Kidney epithelial cell (primary cell): ENCODE results near the gene PRR23A. TPM values are rescaled to one million over a fixed set of nuclear protein-coding genes. Genes with fewer than 3 reads are reported as not detected.

Experiments used
- DNase-seq: peaks from one replicate; pipeline ENCODE4 v3.0.0-alpha.2; 2010; ENCODE audit warnings: low read depth
- H3K27me3 ChIP-seq: 2 replicates; pipeline ENCODE4 v1.6.0; 2011; ENCODE audit warnings: low read length; ENCODE audit not compliant: control insufficient read depth, insufficient read depth
- H3K36me3 ChIP-seq: 2 replicates; pipeline ENCODE4 v1.5.1; 2011; ENCODE audit warnings: low read length; ENCODE audit not compliant: control insufficient read depth, insufficient read depth
- H3K4me3 ChIP-seq: 2 replicates; pipeline ENCODE4 v1.5.1; 2011; ENCODE audit warnings: low read depth, mild to moderate bottlenecking, control low read depth, low read length
- CTCF ChIP-seq: IDR thresholded peaks from 2 replicates; pipeline ENCODE4 v1.5.1; 2011; ENCODE audit warnings: mild to moderate bottlenecking, moderate library complexity, low read length, control low read depth, inconsistent platforms; ENCODE audit not compliant: insufficient read depth, poor library complexity, severe bottlenecking
- total RNA-seq: library from RNA; depleted of rRNA; stranded (reverse); fragments of >200 nt; gene quantifications from 2 replicates; pipeline ENCODE4 v1.2.3, GENCODE V29; 2015

Gene PRR23A
- total RNA-seq = not detected in 2 replicates

DNA sequence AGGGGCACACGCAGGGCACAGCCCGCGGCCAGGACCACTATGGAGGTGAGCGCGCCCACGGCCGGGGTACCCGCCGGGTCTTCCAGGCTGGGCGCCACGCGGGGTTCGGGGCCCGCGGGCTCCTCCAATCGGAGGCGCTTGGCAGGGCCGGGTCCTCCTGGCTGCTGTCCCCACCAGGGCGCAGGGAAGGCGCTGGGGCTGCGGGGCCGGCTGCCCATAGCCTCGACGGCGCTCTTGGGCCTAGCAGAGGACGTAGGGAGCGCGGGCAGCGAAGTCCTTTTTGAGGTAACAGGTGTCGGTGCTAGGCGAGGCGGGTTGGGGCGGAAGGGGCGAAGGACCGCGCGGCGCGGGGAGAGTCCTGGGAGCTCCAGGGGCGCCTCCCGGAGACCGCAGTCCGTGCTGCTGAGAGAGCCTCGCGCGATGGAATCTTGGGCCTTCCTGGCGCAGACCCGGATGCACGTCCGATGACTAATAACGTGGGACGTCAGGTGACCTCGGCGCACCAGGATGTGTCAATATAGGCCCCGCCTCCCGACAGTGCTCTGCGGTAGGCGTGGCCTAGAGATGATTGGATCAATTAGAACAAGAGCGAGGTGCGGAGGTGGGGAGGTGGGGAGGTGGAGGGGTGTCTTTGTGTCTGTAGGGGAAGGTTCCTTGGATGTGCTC is at the start of gene PRR23A:
Gene PRR23A (minus strand): TSS at position 218 of the 666 bp plus-strand sequence. CDS start 0 bp downstream, at position 218.
- H3K36me3 ChIP-seq = no peaks in the 10 kb centered on the region
- TF ChIP-seq CTCF = no peak
- DNase-seq = no peak

DNA sequence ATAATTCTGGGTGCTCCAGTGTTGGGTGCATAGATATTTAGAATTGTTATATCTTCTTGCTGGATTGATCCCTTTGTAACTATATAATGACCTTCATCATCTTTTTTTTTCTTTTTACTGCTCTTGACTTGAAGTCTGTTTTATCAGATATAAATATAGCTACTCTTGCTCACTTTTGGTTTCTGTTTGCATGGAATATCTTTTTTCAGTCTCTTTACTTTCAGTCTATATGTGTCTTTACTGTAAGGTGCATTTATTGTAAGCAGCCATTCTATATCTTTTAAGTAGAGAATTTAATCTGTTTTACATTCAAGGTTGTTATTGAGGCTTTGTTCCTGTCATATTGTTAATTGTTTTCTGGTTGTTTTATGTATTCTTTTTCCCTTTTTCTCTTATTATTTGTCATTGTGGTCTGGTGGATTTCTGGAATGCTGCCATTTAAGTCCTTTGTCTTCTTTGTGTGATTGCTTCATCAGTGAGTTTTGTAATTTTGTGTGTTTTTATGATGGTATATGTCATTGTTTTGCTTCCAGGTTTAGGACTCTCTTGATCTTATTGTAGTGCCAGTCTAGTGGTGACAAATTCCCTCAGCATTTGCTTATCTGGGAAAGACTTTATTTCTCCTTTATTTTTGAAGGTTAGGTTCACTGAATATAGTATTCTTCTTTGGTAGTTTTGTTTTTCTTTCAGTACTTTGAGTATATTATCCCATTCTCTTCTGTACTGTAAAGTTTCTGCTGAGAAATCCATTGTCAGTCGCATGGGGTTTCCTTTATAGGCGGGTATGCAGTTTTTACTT is 46.9 kb upstream of the PRR23A start:
- Histone ChIP-seq H3K27me3 (no peaks in the 10 kb centered on the region), H3K36me3 (no peaks in the 10 kb centered on the region), H3K4me3 (no peak overlapping the region)
- TF ChIP-seq CTCF = no peak
- no peak for DNase-seq

More for the DNA sequence above, at the start of gene PRR23A:
- Histone ChIP-seq H3K27me3 (no peaks in the 10 kb centered on the region), H3K4me3 (no peak within 1 kb of the TSS)

GRCh38 chr3:139044366-139045210 is 38.5 kb upstream of the PRR23A start, which contains the start of gene PRR23C:
PRR23C (minus strand) TSS chr3:139044892; CDS start chr3:139044620, 272 bp downstream.
- Histone ChIP-seq H3K27me3 (peaks cover 2% of the 10 kb centered on the region), H3K36me3 (no peaks in the 10 kb centered on the region), H3K4me3 (no peak within 1 kb of the TSS)
- DNase-seq = no peak
- peak; percentile 13 for TF ChIP-seq CTCF

DNA sequence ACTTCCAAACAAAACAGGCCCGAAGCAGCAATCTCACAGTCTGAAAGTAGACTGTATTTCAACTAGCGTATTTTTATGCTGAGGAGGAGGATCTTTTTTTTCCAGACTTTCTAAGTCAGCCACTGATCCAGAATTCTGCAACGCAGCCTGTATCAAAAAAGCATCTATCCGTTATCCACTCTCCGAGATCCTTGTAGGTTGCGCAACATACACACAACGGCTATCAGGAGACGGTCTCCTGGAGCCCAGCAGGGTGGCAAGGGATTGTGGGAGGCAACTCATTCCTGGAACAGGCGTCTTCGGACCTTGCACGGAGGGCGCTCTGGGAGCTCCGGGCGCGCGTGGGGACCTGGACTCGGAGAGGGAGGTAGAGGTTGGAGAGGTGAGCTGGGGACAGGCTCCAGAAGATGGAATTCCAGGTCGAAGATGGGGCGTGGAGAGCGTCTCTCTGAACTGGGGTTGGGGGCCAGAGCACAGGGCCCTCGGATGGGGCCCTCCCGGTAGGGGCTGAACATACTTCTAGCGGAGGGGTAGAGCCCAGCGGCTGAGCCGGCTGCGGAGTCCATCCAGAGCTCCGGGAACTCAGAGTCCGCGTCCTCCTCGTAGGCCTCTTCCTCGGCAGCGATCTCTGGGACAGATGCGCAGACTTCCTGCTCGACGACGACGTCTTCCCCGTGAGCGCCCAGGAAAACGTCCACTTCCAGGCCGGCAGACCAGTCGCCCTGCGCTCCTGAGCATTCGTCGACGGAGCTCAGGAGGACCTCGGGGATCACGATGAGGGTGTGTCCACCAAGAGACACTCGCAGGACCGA is 37.7 kb upstream of the PRR23A start:
- H3K4me3 ChIP-seq = no peak overlapping the region
- DNase-seq = no peak
- peaks cover 4% of the 10 kb centered on the region for H3K27me3 ChIP-seq
- TF ChIP-seq CTCF = no peak
- no peaks in the 10 kb centered on the region for H3K36me3 ChIP-seq

DNA sequence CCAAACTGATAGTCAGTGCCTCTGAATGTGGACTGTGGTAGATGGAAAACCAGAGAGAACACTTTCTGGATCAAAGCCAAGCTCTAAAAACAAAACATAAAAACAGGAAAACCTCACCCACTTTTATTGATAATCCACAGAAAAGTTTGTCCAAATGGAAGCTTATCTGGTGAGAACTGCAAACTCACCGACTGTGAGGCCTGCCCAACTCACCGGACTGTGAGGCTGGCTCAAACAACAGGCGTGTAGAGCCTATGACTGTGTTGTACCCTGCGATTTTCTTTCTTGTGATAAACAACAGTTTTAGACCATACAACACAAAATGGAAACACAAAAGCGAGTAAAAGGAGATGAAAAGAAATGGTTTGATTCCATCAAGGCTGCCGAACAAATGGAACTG is 31.4 kb upstream of the PRR23A start:
- DNase-seq = no peak
- Histone ChIP-seq H3K36me3 (no peaks in the 10 kb centered on the region), H3K4me3 (no peak overlapping the region), H3K27me3 (peaks cover 2% of the 10 kb centered on the region)
- TF ChIP-seq CTCF = no peak
